Ectodermal cell (in vitro differentiated cells): ENCODE measurements around the gene PCGF3.

Experiments
- H3K27ac ChIP-seq: 2 replicates; pipeline ENCODE4 v1.7.0; 2013; ENCODE audit warnings: mild to moderate bottlenecking, low read depth, low read length; ENCODE audit not compliant: insufficient read depth, poor library complexity, severe bottlenecking
- H3K27me3 ChIP-seq: 2 replicates; pipeline ENCODE4 v1.7.0; 2013; ENCODE audit warnings: mild to moderate bottlenecking, low read length; ENCODE audit not compliant: insufficient read depth, control insufficient read depth, poor library complexity, severe bottlenecking
- H3K36me3 ChIP-seq: one replicate; pipeline ENCODE4 v1.7.0; 2013; ENCODE audit warnings: low read length; ENCODE audit not compliant: control insufficient read depth, insufficient read depth
- H3K4me1 ChIP-seq: one replicate; pipeline ENCODE4 v1.7.0; 2013; ENCODE audit warnings: low read length; ENCODE audit not compliant: control insufficient read depth, insufficient read depth
- H3K4me3 ChIP-seq: 2 replicates; pipeline ENCODE4 v1.7.0; 2013; ENCODE audit warnings: low read depth, low read length, control low read depth; ENCODE audit not compliant: insufficient read depth
- H3K9me3 ChIP-seq: 2 replicates; pipeline ENCODE4 v1.7.0; 2013; ENCODE audit warnings: mild to moderate bottlenecking, low read length, moderate library complexity; ENCODE audit not compliant: control insufficient read depth
- WGBS, 2 experiments: methylation state at CpG; one replicate each; pipeline ENCODE4 v1.1.7; 2013; ENCODE audit warnings: missing lambda C conversion rate in 2 of 2; 5-methylcytosine and 5-hydroxymethylcytosine counted together

PCGF3 gene

DNA sequence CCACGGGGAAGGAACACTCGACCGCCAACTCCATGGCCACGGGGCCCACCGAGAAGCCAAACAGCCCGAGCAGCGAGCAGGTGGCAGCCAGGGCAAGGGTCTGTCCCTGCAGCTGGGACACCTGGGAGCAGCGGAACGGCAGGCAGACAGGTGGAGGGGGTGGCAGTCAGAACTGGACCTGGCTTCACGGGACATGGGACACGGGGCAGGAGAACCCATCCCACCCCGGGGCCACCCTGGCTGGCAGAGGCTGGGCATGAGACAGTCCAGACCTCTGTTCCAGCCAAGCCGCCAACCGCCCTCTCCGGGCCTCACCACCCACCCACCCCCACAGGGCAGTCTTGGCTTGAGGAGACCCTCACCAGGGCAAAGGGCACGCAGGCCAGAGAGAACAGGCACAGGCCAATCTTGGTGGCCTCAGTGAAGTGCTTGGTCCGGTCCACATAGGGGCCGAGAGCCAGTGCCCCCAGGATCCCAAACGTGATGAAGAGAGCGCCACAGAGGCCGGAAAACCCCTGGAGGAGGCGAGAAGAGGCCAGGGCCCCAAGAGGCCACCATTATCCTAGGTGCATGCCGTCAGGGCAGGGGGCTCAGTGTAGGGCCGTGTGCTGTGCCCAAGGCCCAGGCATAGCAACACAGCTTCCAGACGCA lies 22.3 kb upstream of the PCGF3 start:
- Histone ChIP-seq H3K4me1 (no peaks in the 10 kb centered on the region), H3K27me3 (peaks cover 13% of the 10 kb centered on the region), H3K9me3 (no peaks in the 10 kb centered on the region), H3K36me3 (no peaks in the 10 kb centered on the region), H3K27ac (no peak overlapping the region), H3K4me3 (no peak overlapping the region)
- WGBS, 2 experiments = 89 to 91% methylated on average over 25 of the region's 25 CpGs

DNA sequence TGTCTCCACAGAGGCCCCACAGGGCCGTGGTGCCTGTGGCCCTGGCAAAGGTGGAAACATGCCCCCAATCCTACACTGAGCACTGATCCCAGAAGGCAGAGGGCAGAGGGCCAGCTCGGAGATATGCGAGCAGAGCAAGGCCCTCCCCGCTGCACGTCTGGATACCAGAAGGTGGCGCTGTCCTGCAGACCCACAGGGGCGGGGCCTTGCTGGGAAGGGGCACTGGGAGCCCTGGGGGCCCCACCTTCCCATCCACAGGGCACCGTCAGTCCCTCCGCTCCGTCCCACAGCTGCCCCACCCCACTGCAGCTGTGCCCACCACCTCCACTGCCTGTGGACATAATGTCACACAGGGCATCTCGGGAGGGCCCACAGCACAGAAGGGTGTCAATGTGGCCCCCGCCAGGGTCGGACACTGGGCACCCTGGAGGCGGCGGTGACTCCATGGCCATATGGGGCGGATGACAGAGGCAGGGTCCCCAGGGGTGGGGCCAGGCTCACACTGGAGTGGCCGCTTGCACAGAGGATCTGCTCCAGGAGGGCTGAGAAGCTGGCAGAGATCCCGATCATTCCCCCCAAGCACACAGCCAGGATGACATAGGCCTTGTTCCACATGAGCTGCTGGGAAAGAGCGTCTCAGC lies 21.5 kb upstream of the PCGF3 start:
- WGBS, 2 experiments = 56% methylated on average over 19 of the region's 19 CpGs
- Histone ChIP-seq H3K36me3 (no peaks in the 10 kb centered on the region), H3K27me3 (peaks cover 20% of the 10 kb centered on the region), H3K4me3 (no peak overlapping the region), H3K4me1 (peaks cover 6% of the 10 kb centered on the region), H3K27ac (no peak overlapping the region), H3K9me3 (no peaks in the 10 kb centered on the region)

DNA sequence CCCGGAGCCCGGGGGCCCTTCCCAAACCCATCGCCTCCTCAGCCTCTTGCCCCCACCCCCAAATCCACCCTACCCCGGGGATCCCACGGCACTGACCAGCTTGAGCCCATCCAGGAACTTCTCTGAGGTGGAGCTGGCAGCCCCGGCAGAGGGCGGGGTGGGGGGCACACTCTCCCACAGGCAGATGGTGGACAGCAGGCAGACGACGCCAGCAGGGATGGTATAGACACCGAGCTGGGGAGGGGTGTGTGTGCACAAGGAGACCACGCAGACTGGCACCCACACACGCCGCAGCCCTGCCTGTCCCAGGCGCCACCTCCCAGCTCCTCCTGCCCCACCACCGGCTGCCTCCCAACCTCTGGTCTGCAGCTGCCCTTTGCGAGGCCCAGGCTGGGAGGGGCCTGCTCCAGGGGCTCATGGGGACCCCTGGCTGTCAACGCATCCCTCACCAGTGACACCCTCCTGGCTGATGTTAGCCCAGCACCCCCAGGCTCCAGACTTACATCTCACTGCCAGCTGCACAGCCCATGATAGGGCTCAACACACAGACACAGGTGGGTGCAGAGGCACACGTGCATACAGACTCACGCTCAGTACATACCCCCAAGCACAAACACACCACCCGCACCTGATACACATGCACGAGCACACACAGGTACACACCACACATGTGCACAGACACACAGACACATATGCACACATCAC lies 20.9 kb upstream of the PCGF3 start:
- peaks cover 13% of the 10 kb centered on the region for H3K4me1 ChIP-seq
- H3K4me3 ChIP-seq = no peak overlapping the region
- H3K27ac ChIP-seq = no peak overlapping the region
- H3K9me3 ChIP-seq = no peaks in the 10 kb centered on the region
- no peaks in the 10 kb centered on the region for H3K36me3 ChIP-seq
- H3K27me3 ChIP-seq = peaks cover 22% of the 10 kb centered on the region
- WGBS, 2 experiments = 89% methylated on average over 21 of the region's 21 CpGs

GRCh38 chr4:685679-686412 lies 19.8 kb upstream of the PCGF3 start:
- H3K27ac ChIP-seq = no peak overlapping the region
- no peak overlapping the region for H3K4me3 ChIP-seq
- peaks cover 11% of the 10 kb centered on the region for H3K27me3 ChIP-seq
- H3K36me3 ChIP-seq = no peaks in the 10 kb centered on the region
- WGBS, 2 experiments = 93% methylated on average over 37 of the region's 37 CpGs
- H3K9me3 ChIP-seq = no peaks in the 10 kb centered on the region
- H3K4me1 ChIP-seq = peaks cover 19% of the 10 kb centered on the region

- WGBS, 2 experiments = 93 to 94% methylated on average over 31 of the region's 31 CpGs
- H3K4me3 ChIP-seq = no peak overlapping the region
Measured at GRCh38 chr4:686413-687040, 19.1 kb upstream of the PCGF3 start.

DNA sequence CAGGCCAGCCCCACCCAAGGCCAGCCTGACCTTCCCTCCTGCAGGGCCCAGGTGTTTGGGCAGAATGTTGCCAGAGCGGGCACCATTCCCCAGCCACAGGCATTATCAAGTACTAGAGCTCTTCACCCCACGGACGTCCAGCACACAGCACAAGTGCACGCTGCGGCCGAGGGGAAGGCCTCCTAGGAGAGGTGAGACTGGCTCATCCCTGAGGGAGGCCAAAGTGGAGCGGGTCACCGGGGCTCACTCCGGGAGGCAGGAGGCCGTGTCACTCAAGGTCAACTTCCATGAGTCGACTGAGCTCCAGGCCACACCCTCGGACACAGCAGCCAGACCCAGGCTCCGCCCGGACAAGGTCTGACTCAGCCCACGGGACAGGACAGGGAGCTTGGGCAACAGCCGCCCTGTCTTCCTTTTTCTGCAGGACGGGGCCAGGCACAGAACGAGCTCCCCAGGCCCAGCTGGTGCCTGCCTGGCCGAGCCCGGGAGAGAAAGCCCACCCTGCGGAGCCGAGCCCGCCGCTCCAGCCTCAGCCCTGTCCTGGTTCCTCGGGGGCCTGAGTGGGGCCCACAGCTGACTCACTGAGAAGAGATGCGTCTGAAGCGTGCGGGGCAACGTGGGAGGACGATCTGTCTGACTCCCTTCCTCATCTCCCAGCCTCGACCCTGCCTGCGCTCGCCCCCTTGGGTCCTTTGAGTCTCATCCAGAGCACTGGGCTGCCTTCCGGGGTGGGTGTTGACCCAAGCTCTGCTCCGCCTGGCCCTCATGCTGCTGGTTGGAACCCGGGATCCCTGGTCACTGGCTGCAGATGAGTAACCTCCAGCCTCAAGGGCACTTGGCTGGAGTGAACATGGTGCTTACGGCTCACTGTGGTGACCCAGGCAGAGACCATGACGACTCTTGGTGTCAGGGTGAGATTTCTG lies 18.3 kb upstream of the PCGF3 start:
- Histone ChIP-seq H3K36me3 (no peaks in the 10 kb centered on the region), H3K27me3 (peaks cover 10% of the 10 kb centered on the region), H3K4me3 (no peak overlapping the region), H3K27ac (no peak overlapping the region), H3K4me1 (peaks cover 19% of the 10 kb centered on the region), H3K9me3 (no peaks in the 10 kb centered on the region)
- WGBS, 2 experiments = 85 to 87% methylated on average over 38 of the region's 38 CpGs

More at GRCh38 chr4:686413-687040, 19.1 kb upstream of the PCGF3 start:
- Histone ChIP-seq H3K4me1 (peaks cover 19% of the 10 kb centered on the region), H3K27me3 (peaks cover 10% of the 10 kb centered on the region), H3K9me3 (no peaks in the 10 kb centered on the region), H3K27ac (no peak overlapping the region), H3K36me3 (no peaks in the 10 kb centered on the region)

- peak overlapping the region; percentile 33 for H3K4me3 ChIP-seq
- peaks cover 10% of the 10 kb centered on the region for H3K27me3 ChIP-seq
- H3K27ac ChIP-seq = no peak overlapping the region
- no peaks in the 10 kb centered on the region for H3K36me3 ChIP-seq
- H3K4me1 ChIP-seq = peaks cover 23% of the 10 kb centered on the region
- no peaks in the 10 kb centered on the region for H3K9me3 ChIP-seq
- 72 to 76% methylated on average over 26 of the region's 26 CpGs for WGBS, 2 experiments
Measured at GRCh38 chr4:687971-688853, 17.4 kb upstream of the PCGF3 start.

- Histone ChIP-seq H3K27ac (no peak within 1 kb of the TSS), H3K4me1 (peaks cover 23% of the 10 kb centered on the region), H3K36me3 (no peaks in the 10 kb centered on the region), H3K9me3 (no peaks in the 10 kb centered on the region), H3K4me3 (peak within 1 kb of the TSS; percentile 33), H3K27me3 (peaks cover 10% of the 10 kb centered on the region)
- 11% methylated on average over 59 of the region's 59 CpGs for WGBS, 2 experiments
Measured at GRCh38 chr4:688854-689681, 16.6 kb upstream of the PCGF3 start, which contains the start of gene SLC49A3. SLC49A3 (minus strand) TSS chr4:689151; CDS start chr4:689127, 24 bp downstream.
